ENCODE data around the gene SLC35B2. TPM values are rescaled to one million over a fixed set of nuclear protein-coding genes. Genes with fewer than 3 reads are reported as not detected.

Gene SLC35B2
- total and polyA plus RNA-seq, 9 of the 15 experiments (the other 6 are each of a cell fraction or from before 2014, with no cell fraction given), result 14.5 to 59.1 (median 47.1) TPM

DNA sequence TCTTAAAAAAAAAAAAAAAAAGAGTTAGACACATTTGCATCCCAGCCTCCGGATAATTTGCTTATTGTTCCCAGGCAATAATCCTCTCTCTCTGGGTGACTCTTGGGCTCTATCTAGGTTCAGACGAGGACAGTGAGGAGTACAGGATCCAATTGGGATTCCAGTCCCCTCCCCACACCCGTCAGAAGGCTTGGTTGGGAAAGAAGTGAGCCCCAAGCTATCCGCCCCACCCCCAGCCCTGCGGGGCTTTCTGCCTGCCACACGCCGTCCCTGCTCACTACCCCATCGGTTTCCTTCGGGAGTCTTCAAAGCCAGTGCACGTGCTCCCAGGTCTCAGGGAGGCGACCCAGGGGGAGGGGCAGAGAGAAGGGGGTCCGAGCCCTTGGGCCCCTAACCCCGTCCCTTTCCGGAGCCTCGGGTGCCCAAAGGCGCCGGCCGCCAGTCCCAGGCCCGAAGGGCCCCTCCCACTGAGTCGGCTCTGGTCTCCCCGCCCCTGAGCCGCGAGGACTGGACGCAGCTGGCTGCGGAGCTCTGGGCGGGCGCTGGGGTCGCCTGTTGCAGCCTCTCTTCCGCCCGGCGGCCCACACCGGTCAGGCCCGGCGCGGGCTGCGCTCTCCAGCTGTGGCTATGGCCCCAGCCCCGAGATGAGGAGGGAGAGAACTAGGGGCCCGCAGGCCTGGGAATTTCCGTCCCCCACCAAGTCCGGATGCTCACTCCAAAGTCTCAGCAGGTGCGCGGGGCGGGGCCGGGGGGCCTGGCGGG, 38.1 kb downstream of the SLC35B2 start (continued):
- TF ChIP-seq MGA (IDR thresholded peaks at IDR 0.05), result peak; percentile 92
- peak; percentile 26 for TF ChIP-seq CHD1 (IDR thresholded peaks at IDR 0.05; ENCODE audit: low read length)
- TF ChIP-seq SP1 (CRISPR knock-in tag; IDR thresholded peaks at IDR 0.05), result peak; percentile 79
- no peak for TF ChIP-seq STAT5A (IDR thresholded peaks at IDR 0.05; ENCODE audit: borderline replicate concordance, low read length)
- no peak for TF ChIP-seq PATZ1 (CRISPR knock-in tag; IDR thresholded peaks at IDR 0.05; ENCODE audit: borderline replicate concordance)
- TF ChIP-seq TEAD1 (CRISPR knock-in tag; IDR thresholded peaks at IDR 0.05), result peak in 1 of 2 experiments; percentile 38; a peak in 1 of 4 replicates
- peak; percentile 77 to 79 for TF ChIP-seq NRF1 (conservative IDR thresholded peaks at IDR 0.05 in 1 of 2, IDR thresholded peaks at IDR 0.05 in 1 of 2)
- 0 out of 2 replicates have a peak, but pooled peaks have one; percentile 63 for TF ChIP-seq ZNF232 (CRISPR knock-in tag; IDR thresholded peaks at IDR 0.05)
- TF ChIP-seq MAZ (CRISPR knock-in tag; conservative IDR thresholded peaks at IDR 0.05 in 1 of 2, IDR thresholded peaks at IDR 0.05 in 1 of 2), result peak; percentile 93
- peak; percentile 61; the same call in 1 of the 2 replicates for TF ChIP-seq PHF21A (IDR thresholded peaks at IDR 0.05; ENCODE audit: borderline replicate concordance, low read depth)
- TF ChIP-seq KLF16 (IDR thresholded peaks at IDR 0.05), result peak; percentile 92
- no peak for TF ChIP-seq ZNF274 (IDR thresholded peaks at IDR 0.05; ENCODE audit: borderline replicate concordance, low read depth, low read length)
- TF ChIP-seq CCNT2 (IDR thresholded peaks at IDR 0.05; ENCODE audit: borderline replicate concordance, extremely low read depth, insufficient read length, low read depth, low read length), result peak; percentile 91

All from K562 (cell line).